Right forelimb (tissue), 1 donor: Measurements from ENCODE around the gene C2CD2.

Experiments used
- DNase-seq: peaks from one replicate; pipeline ENCODE4 v3.0.0-alpha.2; 2018

The C2CD2 gene

DNA sequence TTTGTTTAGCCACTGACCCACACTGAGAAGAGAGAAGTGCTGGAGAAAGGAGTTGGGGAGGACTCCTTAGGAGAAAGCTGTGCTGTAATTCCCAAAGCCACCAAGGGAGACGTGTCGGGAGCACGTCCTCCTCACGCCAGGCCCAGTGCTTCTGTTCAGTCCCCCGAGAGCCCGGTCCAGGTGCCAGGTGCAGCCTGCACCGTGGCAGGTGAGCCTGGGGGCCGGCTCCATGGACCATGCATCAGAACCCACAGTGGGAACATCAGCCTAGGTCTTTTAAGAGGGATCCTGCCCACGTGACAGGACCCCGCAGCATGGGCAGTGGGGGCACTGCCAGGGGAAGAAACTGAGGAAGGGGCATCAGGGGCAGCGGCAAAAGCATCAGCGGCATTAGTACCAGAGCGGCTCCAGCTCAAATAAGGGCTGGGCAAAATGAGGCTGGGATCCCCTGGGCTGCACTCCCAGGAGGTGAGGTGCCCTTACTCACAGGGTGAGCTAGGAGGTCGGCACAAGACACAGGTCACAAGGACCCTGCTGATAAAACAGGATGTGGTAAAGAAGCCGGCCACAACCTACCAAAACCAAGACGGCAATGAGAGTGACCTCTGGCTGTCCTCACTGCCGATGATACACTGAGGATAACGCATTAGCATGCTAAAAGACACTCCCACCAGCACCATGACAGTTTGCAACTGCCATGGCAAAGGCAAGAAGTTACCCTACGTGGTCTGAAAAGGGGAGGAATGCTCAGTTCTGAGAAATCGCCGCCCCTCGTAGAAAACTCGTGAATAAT lies 50.1 kb downstream of the C2CD2 start:
- DNase-seq: no peak

- no peak for DNase-seq
Observed at GRCh38 chr21:41902946-41903345, 50.9 kb downstream of the C2CD2 start.

- DNase-seq: no peak
Observed at GRCh38 chr21:41901782-41902181, 52.0 kb downstream of the C2CD2 start.

DNA sequence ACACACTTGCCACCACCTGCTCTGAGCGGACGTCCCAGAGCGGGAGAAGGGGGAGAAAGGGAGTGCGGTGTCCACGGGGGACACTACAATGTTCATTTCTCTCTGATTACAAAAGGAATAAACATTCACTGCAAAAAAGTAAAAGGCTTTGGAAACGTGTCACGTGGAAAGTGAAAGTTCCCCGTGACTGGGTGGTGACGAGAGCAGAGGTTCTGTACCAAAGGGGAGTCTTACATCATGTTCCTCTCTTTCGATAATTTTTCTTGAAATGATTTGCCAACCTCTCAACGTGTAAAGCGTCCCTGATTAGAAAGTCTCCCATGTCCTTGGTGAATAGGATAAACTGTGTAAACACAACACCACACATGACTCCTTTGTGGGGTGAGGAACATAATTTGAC lies 52.7 kb downstream of the C2CD2 start:
- no peak for DNase-seq

GRCh38 chr21:41900401-41900800 lies 53.4 kb downstream of the C2CD2 start:
- no peak for DNase-seq

DNA sequence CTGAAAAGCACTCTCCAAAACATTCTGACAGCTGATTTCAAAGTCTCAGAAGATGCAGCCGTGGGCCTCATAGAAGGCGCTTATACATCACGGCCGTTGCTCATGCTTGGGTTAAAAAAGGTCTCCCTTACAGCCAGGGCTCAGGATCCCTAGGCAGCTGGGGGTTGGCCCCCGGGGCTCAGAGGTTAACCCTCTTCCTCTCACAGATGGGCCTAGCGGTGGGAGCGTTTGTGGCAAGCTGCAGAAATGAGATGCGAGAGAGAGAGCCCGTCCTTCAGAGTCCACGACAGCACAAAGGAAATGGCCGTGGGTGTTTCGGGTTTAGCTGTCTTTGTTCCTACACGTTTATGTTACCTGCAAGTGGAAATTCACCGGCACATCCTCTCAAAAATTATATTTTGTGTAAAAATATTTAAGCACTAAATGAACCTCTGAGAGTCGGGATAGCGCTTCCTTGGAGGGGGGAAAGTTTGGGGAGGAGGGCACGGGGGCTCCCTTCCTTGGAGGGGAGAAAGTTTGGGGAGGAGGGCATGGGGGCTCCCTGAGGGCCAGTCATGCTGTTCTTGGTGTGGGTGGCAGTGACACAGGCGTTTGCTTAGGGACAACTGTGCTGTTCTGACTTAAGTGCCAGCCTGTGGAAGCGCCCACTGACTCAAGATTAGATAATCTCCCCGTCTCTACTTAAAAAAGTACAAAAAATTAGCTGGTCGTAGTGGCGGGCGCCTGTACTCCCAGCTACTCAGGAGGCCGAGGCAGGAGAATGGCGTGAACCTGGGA lies 54.2 kb downstream of the C2CD2 start:
- no peak for DNase-seq

- no peak for DNase-seq
Observed at GRCh38 chr21:41898998-41899397, 54.8 kb downstream of the C2CD2 start.

- no peak for DNase-seq
Observed at GRCh38 chr21:41897700-41898099, 56.1 kb downstream of the C2CD2 start.

GRCh38 chr21:41897047-41897669 lies 56.7 kb downstream of the C2CD2 start:
- DNase-seq: no peak

- no peak for DNase-seq
Observed at GRCh38 chr21:41895643-41896493, 58.0 kb downstream of the C2CD2 start.

DNA sequence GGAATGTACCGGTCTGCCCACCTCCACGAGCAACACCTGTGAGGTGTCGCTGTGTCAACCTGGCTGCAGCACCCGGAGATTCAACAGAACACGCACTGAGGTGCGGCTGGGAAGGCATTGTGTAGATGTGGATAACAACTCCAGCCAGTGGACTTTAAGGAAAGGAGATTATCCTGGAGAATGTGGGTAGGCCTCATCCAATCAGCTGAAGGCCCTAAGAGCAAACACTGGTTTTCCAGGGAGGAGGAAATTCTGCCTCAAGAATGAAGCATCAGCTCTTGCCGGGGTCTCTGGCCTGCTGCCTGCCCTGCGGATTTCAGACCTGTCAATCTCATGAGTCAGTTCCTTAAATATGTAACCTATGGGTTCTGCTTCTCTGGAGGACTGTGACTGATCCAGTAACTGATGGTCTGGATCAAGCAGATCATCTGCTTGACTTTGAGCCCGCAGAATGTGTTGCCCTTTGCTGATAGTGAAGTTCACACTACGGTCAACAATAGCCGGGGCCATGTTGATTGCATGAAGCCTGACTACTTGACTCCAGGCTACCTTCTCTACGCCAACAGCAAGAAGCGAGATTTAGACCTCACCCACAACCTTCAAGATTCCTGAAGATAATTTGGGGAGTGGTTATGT lies 58.8 kb downstream of the C2CD2 start:
- DNase-seq: no peak

DNA sequence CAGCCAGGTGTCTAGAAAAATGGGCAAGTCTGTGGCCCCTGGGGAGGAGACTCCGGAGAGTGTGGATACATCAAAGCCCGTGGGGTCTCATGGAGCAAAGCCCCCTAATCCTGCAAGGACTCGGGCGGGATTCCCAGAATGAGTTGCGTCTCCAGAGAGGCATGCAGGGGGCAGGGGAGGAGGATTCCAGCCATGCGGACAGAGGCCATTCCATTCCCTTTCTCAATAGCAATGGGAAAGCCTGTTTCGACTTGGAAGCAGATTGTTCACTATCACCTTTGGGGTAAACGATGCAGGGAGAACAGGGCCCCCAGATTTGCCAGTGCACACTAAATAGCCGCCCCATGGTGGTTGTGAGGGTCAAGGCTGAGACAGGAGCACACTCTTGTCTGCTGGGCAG lies 59.3 kb downstream of the C2CD2 start:
- no peak for DNase-seq

DNA sequence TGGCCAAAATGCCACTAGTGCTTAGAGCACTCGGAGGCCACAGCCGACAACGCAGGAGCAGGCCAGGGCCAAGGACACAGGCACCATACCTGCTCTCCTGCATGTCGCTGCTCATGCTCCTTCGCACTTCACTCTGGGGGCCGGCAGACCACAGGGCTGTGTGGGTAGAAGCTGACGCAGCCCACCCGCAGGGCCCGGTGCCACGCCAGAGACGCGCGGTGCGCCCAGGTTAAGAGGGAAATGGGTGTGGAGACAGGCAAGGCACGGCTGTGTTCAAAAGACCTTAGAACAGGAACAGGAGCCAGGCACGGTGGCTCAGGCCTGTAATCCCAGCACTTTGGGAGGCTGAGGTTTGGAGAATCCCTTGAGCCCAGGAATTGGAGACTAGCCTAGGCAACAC lies 61.1 kb downstream of the C2CD2 start:
- no peak for DNase-seq

- DNase-seq: no peak
Observed at GRCh38 chr21:41891132-41891531, 62.7 kb downstream of the C2CD2 start.

GRCh38 chr21:41890355-41890754 lies 63.5 kb downstream of the C2CD2 start:
- DNase-seq: no peak

DNA sequence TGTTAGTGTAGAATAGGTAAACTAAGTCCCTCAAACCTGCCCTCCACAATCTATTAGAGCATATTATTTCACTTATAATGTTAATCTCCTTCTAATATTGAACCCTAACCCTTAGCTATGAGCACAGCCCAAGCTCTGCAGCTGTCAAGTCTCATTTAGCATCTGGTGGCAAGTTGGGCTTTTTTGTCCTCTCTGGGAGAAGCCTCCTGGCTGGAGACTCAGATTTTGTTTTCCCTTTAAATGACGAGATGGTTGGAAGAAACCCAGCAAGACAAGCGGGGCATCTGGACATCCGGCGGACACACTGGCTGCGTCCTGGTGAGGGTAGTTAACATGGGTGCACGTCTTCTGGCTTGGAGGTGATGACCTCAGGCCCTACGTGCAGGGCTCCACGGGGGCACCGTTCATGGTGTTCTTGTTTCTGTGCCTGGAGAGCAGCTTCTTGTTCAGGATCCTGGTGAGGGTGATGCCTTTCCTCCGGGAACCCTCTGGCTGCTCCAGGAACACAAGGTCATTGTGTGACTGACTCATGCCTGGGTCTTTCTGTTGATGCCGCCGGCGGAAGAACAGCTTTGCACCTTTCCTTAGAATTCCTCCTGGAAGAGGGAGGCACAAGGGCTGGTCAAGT lies 65.0 kb downstream of the C2CD2 start:
- no peak for DNase-seq

- no peak for DNase-seq
Observed at GRCh38 chr21:41887667-41888066, 66.2 kb downstream of the C2CD2 start.

DNA sequence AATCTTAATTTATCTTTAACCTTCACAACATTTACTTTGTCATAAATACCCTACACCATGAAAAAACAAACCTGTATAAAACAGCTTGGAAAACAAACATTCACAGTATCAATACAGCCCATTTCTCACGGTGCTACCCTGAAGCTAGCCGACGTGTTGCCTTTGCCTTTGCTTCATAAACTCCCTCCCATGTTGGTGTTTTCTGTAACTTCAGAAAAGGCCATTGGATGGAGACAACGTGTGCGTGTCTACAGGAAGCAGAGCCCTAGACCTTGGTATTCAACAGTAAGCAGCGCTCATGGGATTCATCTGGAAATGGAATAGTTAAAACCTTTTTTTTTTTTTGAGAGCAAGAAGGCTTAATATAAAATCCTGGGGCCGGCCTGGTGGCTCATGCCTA lies 67.5 kb downstream of the C2CD2 start:
- no peak for DNase-seq

DNA sequence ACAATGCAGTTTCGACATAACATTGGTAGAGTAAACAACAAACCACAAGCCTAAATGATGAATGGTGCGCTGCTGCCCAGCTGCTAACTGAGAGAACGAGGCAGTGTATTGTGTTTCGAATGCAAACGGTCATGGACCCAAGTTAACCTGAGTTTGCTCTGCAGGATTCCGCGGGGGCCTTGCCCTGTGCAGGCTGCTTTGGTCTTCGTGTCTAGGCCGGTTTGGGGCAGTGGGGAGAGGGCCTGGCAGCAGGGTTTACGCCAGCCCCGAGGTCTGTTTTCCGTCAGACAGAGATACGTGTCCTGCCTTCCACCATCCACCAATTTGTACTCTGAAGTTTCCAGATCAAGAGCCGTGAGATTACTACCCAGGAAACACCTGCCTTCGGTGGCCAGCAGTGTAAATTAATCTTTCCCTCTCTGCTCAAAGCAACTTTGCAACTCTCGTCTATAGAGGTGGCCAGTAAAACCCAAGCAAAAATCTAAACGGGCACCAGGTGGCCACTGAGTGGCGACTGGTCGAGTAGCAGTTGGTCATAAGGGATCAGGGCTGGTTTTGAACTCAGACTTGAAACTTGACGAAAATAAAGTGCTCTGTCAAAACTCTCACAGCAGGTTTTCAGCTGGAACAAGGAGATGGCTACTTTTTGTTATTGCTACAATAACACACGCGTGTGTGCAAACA lies 68.3 kb downstream of the C2CD2 start:
- DNase-seq: no peak

DNA sequence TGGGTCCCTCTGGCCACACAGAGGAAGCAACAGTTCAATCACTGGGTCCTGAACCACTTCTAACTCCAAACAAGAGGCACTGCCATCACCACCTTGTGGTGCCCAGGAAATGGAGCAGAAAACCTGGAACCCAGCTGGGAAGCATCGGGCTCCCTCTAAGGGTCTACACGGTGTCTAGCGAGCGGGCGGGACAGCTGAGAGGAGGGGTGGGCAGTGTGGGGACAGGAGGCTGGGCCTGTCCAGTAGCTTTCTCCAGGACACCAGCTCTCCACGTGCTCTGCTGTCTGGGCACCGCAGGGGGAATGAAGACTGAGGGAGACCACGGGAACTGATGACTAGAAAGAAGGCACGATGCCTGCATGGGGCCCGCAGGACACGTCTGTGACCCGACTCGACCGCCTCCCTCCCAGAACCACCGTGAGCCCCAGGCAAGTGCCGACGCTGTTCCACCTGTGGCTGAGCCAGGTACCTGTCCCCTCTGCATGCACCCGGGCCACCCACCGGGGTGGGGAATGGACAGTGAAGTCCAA lies 69.3 kb downstream of the C2CD2 start:
- DNase-seq: no peak

DNA sequence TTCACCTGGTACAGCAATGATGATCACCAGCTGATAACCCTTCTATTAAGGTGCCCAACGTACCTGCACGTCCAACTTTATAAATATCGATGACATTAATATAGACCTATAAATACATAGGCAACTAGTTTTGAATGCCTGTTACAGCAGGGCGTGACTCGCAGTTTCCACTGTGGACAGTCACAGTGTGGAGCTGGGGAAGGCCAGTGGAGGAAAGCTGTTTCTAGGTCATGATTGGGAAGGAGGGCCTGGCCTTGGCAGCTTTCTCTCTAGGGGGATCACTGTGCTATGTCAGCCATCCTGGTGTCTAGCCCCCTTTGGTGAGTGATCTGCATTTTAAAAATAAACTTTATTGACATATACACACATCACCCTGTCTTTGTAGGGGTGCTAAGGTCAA lies 70.2 kb downstream of the C2CD2 start:
- DNase-seq: no peak
